Glutamatergic neuron (in vitro differentiated cells): ENCODE results near the gene OR52W1. TPM values are rescaled to one million over a fixed set of nuclear protein-coding genes. Genes with fewer than 3 reads are reported as not detected.

Source experiments
- DNase-seq: peaks from one replicate; pipeline ENCODE4 v3.0.0; 2022
- H3K27ac Mint-ChIP-seq: one replicate; pipeline ENCODE4 v1.8.0; 2020; ENCODE audit warnings: mild to moderate bottlenecking, mixed read lengths, inconsistent platforms; ENCODE audit not compliant: unreplicated experiment
- H3K27me3 Mint-ChIP-seq: one replicate; pipeline ENCODE4 v1.8.0; 2020; ENCODE audit warnings: mild to moderate bottlenecking, moderate library complexity, mixed read lengths, inconsistent platforms; ENCODE audit not compliant: unreplicated experiment
- H3K36me3 Mint-ChIP-seq: one replicate; pipeline ENCODE4 v1.8.0; 2020; ENCODE audit warnings: mild to moderate bottlenecking, mixed read lengths, inconsistent platforms; ENCODE audit not compliant: unreplicated experiment
- H3K4me1 Mint-ChIP-seq: one replicate; pipeline ENCODE4 v1.8.0; 2020; ENCODE audit warnings: mild to moderate bottlenecking, low read depth, mixed read lengths, inconsistent platforms; ENCODE audit not compliant: unreplicated experiment
- H3K4me3 Mint-ChIP-seq: one replicate; pipeline ENCODE4 v1.8.0; 2020; ENCODE audit warnings: mild to moderate bottlenecking, mixed read lengths, inconsistent platforms; ENCODE audit not compliant: unreplicated experiment
- H3K9me3 Mint-ChIP-seq: one replicate; pipeline ENCODE4 v1.8.0; 2020; ENCODE audit warnings: mild to moderate bottlenecking, moderate library complexity, mixed read lengths, inconsistent platforms; ENCODE audit not compliant: unreplicated experiment
- long read RNA-seq: library from polyadenylated mRNA; unstranded; transcript quantifications from one replicate; pipeline ENCODE4 v2.0.0, GENCODE V29; 2020; ENCODE audit not compliant: unreplicated experiment
- total RNA-seq: library from RNA; stranded (reverse); fragmentation: NEBNext Ultra II Directional; extraction: Animal tissue kit (Norgen Biotek cat#: 25700); gene quantifications from one replicate; pipeline ENCODE4 v1.2.1, GENCODE V29; 2021; ENCODE audit not compliant: unreplicated experiment
- TF ChIP-seq, protein P1 (sequence below): fragments of 200-600 bp; sonication (generic); IDR thresholded peaks from one replicate; pipeline ENCODE4 v1.5.0; 2021; ENCODE audit not compliant: partially characterized antibody, unreplicated experiment

The OR52W1 gene
- not detected for total RNA-seq
- long read RNA-seq, result 0 reads

DNA sequence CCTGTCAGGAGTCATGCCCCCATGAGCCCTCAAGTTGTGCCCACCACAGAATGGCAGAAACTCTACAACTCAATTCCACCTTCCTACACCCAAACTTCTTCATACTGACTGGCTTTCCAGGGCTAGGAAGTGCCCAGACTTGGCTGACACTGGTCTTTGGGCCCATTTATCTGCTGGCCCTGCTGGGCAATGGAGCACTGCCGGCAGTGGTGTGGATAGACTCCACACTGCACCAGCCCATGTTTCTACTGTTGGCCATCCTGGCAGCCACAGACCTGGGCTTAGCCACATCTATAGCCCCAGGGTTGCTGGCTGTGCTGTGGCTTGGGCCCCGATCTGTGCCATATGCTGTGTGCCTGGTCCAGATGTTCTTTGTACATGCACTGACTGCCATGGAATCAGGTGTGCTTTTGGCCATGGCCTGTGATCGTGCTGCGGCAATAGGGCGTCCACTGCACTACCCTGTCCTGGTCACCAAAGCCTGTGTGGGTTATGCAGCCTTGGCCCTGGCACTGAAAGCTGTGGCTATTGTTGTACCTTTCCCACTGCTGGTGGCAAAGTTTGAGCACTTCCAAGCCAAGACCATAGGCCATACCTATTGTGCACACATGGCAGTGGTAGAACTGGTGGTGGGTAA is at the start of gene OR52W1:
OR52W1 (plus strand) TSS at position 51 of the 637 bp plus-strand sequence; CDS start at position 51, 0 bp downstream.
- Mint-ChIP-seq H3K36me3 (no peaks in the 10 kb centered on the region), H3K27me3 (no peaks in the 10 kb centered on the region)
- DNase-seq, result no peak

GRCh38 chr11:6151117-6151516 is 47.9 kb upstream of the OR52W1 start:
- TF ChIP-seq, protein P1, sequence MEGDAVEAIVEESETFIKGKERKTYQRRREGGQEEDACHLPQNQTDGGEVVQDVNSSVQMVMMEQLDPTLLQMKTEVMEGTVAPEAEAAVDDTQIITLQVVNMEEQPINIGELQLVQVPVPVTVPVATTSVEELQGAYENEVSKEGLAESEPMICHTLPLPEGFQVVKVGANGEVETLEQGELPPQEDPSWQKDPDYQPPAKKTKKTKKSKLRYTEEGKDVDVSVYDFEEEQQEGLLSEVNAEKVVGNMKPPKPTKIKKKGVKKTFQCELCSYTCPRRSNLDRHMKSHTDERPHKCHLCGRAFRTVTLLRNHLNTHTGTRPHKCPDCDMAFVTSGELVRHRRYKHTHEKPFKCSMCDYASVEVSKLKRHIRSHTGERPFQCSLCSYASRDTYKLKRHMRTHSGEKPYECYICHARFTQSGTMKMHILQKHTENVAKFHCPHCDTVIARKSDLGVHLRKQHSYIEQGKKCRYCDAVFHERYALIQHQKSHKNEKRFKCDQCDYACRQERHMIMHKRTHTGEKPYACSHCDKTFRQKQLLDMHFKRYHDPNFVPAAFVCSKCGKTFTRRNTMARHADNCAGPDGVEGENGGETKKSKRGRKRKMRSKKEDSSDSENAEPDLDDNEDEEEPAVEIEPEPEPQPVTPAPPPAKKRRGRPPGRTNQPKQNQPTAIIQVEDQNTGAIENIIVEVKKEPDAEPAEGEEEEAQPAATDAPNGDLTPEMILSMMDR, result no peak
- no peak overlapping the region for H3K4me3 Mint-ChIP-seq
- H3K9me3 Mint-ChIP-seq, result no peaks in the 10 kb centered on the region
- no peaks in the 10 kb centered on the region for H3K36me3 Mint-ChIP-seq
- no peak for DNase-seq
- no peaks in the 10 kb centered on the region for H3K27me3 Mint-ChIP-seq
- peaks cover 5% of the 10 kb centered on the region for H3K4me1 Mint-ChIP-seq
- H3K27ac Mint-ChIP-seq, result no peak overlapping the region

More for the DNA sequence above, at the start of gene OR52W1:
- TF ChIP-seq, protein P1, result no peak
- Mint-ChIP-seq H3K4me1 (no peaks in the 10 kb centered on the region), H3K4me3 (no peak within 1 kb of the TSS), H3K9me3 (peaks cover 2% of the 10 kb centered on the region), H3K27ac (no peak within 1 kb of the TSS)

- peaks cover 5% of the 10 kb centered on the region for H3K4me1 Mint-ChIP-seq
These were observed 46.9 kb upstream of the OR52W1 start for GRCh38 chr11:6152126-6152525.

DNA sequence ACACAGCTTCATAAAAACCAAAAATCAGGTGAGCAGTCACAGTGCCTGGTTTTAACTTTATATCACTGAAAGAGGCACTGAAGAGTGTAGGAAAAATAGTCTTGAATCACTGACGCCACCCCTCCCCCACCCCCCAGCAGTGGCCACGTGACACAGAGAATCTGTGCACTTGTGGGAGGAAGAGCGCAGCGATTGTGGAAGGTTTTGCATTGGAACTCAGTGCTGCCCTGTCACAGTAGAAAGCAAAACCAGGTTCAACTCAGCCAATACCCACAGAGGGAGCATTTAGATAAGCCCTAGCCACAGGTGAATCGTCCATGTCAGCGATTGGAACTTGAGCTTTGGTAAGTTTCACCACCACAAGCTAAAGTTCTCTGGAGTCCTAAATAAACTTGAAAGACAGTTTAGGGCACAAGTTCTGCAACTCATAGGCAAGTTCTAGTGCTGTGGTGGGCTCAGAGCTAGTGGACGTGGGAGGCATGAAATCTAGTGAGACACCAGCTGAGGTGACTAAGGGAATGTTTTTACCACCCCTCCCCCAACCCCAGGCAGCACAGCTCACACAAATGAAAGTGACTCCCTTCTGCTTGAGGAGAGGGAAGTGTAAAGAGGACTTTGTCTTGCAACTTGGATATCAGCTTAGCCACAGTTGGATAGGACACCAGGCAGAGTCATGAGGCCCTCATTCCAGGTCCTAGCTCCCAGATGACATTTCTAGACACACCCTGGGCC is 42.2 kb upstream of the OR52W1 start:
- H3K27ac Mint-ChIP-seq, result no peak overlapping the region
- H3K9me3 Mint-ChIP-seq, result no peaks in the 10 kb centered on the region
- H3K4me3 Mint-ChIP-seq, result no peak overlapping the region
- TF ChIP-seq, protein P1, result no peak
- no peaks in the 10 kb centered on the region for H3K27me3 Mint-ChIP-seq
- peaks cover 5% of the 10 kb centered on the region for H3K4me1 Mint-ChIP-seq
- no peak for DNase-seq
- no peaks in the 10 kb centered on the region for H3K36me3 Mint-ChIP-seq

More at GRCh38 chr11:6152126-6152525, 46.9 kb upstream of the OR52W1 start:
- no peak for DNase-seq
- H3K9me3 Mint-ChIP-seq, result no peaks in the 10 kb centered on the region
- no peak overlapping the region for H3K27ac Mint-ChIP-seq
- no peaks in the 10 kb centered on the region for H3K36me3 Mint-ChIP-seq
- no peak overlapping the region for H3K4me3 Mint-ChIP-seq
- H3K27me3 Mint-ChIP-seq, result no peaks in the 10 kb centered on the region
- TF ChIP-seq, protein P1, result no peak

DNA sequence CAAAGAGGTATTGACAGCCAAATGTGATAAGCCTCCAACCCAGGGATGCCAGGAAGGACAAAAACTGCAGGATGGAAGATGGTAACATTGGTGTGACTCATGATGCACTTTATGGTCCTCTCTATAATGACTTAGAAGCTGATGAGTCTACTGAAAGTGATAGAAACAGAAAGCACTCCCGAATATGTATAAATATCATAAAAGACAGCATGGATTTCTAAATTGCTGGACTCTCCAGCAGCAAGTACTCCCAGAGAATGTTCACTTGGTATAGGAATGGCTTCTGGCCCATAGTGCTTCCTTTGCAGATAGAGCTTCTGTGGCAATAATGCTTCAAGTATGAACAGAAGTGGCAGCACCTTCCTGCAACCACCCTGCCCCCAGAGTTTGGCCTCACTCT is 28.8 kb upstream of the OR52W1 start, which contains the start of gene OR52B2:
OR52B2 (minus strand) TSS at position 101 of the 400 bp plus-strand sequence; CDS start at position 101, 0 bp downstream.
- Mint-ChIP-seq H3K4me3 (no peak within 1 kb of the TSS), H3K27me3 (no peaks in the 10 kb centered on the region), H3K27ac (no peak within 1 kb of the TSS), H3K4me1 (no peaks in the 10 kb centered on the region), H3K9me3 (no peaks in the 10 kb centered on the region), H3K36me3 (peaks cover 4% of the 10 kb centered on the region)
- TF ChIP-seq, protein P1, result no peak
- DNase-seq, result no peak
